Mesendoderm (in vitro differentiated cells): Measurements from ENCODE around the gene MGST3.

ENCODE experiments used
- DNase-seq: peaks from one replicate; pipeline ENCODE4 v3.0.0; 2013
- H2AK5ac ChIP-seq: 2 replicates; pipeline ENCODE4 v1.6.1; 2013; ENCODE audit warnings: low read length, inconsistent platforms
- H2BK120ac ChIP-seq: 2 replicates; pipeline ENCODE4 v1.6.1; 2013; ENCODE audit warnings: low read depth, mild to moderate bottlenecking, low read length, moderate library complexity, mixed read lengths
- H2BK15ac ChIP-seq: replicated peaks from 2 replicates; pipeline ENCODE4 v1.6.1; 2013; ENCODE audit warnings: low read depth, mild to moderate bottlenecking, moderate library complexity
- H2BK5ac ChIP-seq: 2 replicates; pipeline ENCODE4 v1.6.1; 2013; ENCODE audit warnings: low read length, inconsistent platforms
- H3K18ac ChIP-seq: 2 replicates; pipeline ENCODE4 v1.6.1; 2013; ENCODE audit warnings: mild to moderate bottlenecking, low read length, mixed read lengths
- H3K23ac ChIP-seq: one replicate; pipeline ENCODE4 v1.6.1; 2013; ENCODE audit warnings: low read length
- H3K27ac ChIP-seq: 2 replicates; pipeline ENCODE4 v1.5.1; 2013; ENCODE audit warnings: low read depth, mild to moderate bottlenecking, inconsistent platforms, low read length, moderate library complexity
- H3K27me3 ChIP-seq: 2 replicates; pipeline ENCODE4 v1.6.1; 2013; ENCODE audit warnings: low read length, control low read depth, mild to moderate bottlenecking, inconsistent platforms; ENCODE audit not compliant: insufficient read depth, poor library complexity
- H3K36me3 ChIP-seq: 2 replicates; pipeline ENCODE4 v1.6.1; 2013; ENCODE audit warnings: low read length, inconsistent platforms; ENCODE audit not compliant: control insufficient read depth, insufficient read depth
- H3K4ac ChIP-seq: one replicate; pipeline ENCODE4 v1.6.1; 2013; ENCODE audit warnings: low read depth, mild to moderate bottlenecking, low read length, moderate library complexity
- H3K4me1 ChIP-seq: 2 replicates; pipeline ENCODE4 v1.6.1; 2013; ENCODE audit warnings: low read depth, low read length, inconsistent platforms; ENCODE audit not compliant: control insufficient read depth
- H3K4me2 ChIP-seq: 2 replicates; pipeline ENCODE4 v1.6.1; 2013; ENCODE audit warnings: low read length
- H3K4me3 ChIP-seq: 2 replicates; pipeline ENCODE4 v1.5.1; 2013; ENCODE audit warnings: mild to moderate bottlenecking, low read length
- H3K56ac ChIP-seq: one replicate; pipeline ENCODE4 v1.6.1; 2013; ENCODE audit warnings: low read length
- H3K79me1 ChIP-seq: 2 replicates; pipeline ENCODE4 v1.6.1; 2013; ENCODE audit warnings: low read length, inconsistent platforms
- H3K79me2 ChIP-seq: 2 replicates; pipeline ENCODE4 v1.6.1; 2013; ENCODE audit warnings: mild to moderate bottlenecking, low read length; ENCODE audit not compliant: control insufficient read depth, insufficient read depth
- H3K9ac ChIP-seq: 2 replicates; pipeline ENCODE4 v1.6.1; 2013; ENCODE audit warnings: low read length, inconsistent platforms
- H4K5ac ChIP-seq: one replicate; pipeline ENCODE4 v1.6.1; 2013; ENCODE audit warnings: low read length
- H4K8ac ChIP-seq: one replicate; pipeline ENCODE4 v1.6.1; 2013; ENCODE audit warnings: low read depth, mild to moderate bottlenecking, control low read depth, low read length, moderate library complexity
- WGBS: extraction: QIAGEN DNeasy Blood & Tissue Kit; methylation state at CpG from one replicate; pipeline ENCODE4 v1.1.7; 2013; ENCODE audit warnings: low lambda C conversion rate, missing lambda C conversion rate; ENCODE audit not compliant: insufficient coverage; ENCODE audit errors: extremely low coverage; 5-methylcytosine and 5-hydroxymethylcytosine counted together

The MGST3 gene

GRCh38 chr1:165696625-165697100 lies 65.6 kb downstream of the MGST3 start:
- H2AK5ac ChIP-seq, result no peak overlapping the region
- DNase-seq, result no peak
- H3K4me2 ChIP-seq, result no peak overlapping the region
- no peak overlapping the region for H2BK120ac ChIP-seq
- peaks cover 7% of the 10 kb centered on the region for H3K79me2 ChIP-seq
- no peaks in the 10 kb centered on the region for H3K36me3 ChIP-seq
- no peak overlapping the region for H4K8ac ChIP-seq
- no CpG with 5 or more reads among the region's 2 CpGs for WGBS
- no peak overlapping the region for H2BK15ac ChIP-seq
- no peak overlapping the region for H3K4ac ChIP-seq
- no peaks in the 10 kb centered on the region for H3K4me1 ChIP-seq
- H3K56ac ChIP-seq, result peak overlapping the region; percentile 52
- H3K18ac ChIP-seq, result no peak overlapping the region
- H3K27ac ChIP-seq, result no peak overlapping the region
- H4K5ac ChIP-seq, result no peak overlapping the region
- H3K4me3 ChIP-seq, result no peak overlapping the region
- H3K9ac ChIP-seq, result peak overlapping the region; percentile 5
- H3K23ac ChIP-seq, result no peak overlapping the region
- H3K27me3 ChIP-seq, result no peaks in the 10 kb centered on the region
- H3K79me1 ChIP-seq, result no peaks in the 10 kb centered on the region
- H2BK5ac ChIP-seq, result no peak overlapping the region

- Histone ChIP-seq H3K79me2 (peaks cover 7% of the 10 kb centered on the region), H2BK120ac (no peak overlapping the region), H2BK15ac (no peak overlapping the region), H2AK5ac (no peak overlapping the region), H3K23ac (no peak overlapping the region), H3K4me2 (no peak overlapping the region), H2BK5ac (no peak overlapping the region), H3K18ac (no peak overlapping the region), H3K4ac (no peak overlapping the region), H3K4me1 (no peaks in the 10 kb centered on the region), H3K79me1 (no peaks in the 10 kb centered on the region), H3K56ac (peak overlapping the region; percentile 43), H3K27ac (no peak overlapping the region), H3K27me3 (no peaks in the 10 kb centered on the region), H4K5ac (no peak overlapping the region), H4K8ac (no peak overlapping the region), H3K9ac (peak overlapping the region; percentile 42), H3K36me3 (no peaks in the 10 kb centered on the region), H3K4me3 (peak overlapping the region; percentile 27)
- no peak for DNase-seq
- WGBS, result no CpG with 5 or more reads among the region's 8 CpGs
These were observed 66.5 kb downstream of the MGST3 start for GRCh38 chr1:165697491-165697880.

GRCh38 chr1:165697881-165698760 lies 67.1 kb downstream of the MGST3 start, which contains the start of gene ALDH9A1:
Gene ALDH9A1 (minus strand): TSS chr1:165698562. CDS start chr1:165698558, 4 bp downstream.
- Histone ChIP-seq H2BK120ac (no peak within 1 kb of the TSS), H3K27ac (peak within 1 kb of the TSS; percentile 32), H2BK5ac (no peak within 1 kb of the TSS), H3K4me3 (peak within 1 kb of the TSS; percentile 63), H3K36me3 (no peaks in the 10 kb centered on the region), H3K9ac (peak within 1 kb of the TSS; percentile 72), H2BK15ac (no peak within 1 kb of the TSS), H3K4me2 (peak within 1 kb of the TSS; percentile 29), H3K4me1 (no peaks in the 10 kb centered on the region), H4K5ac (no peak within 1 kb of the TSS), H3K4ac (peak within 1 kb of the TSS; percentile 5), H3K18ac (peak within 1 kb of the TSS; percentile 76), H3K79me1 (no peaks in the 10 kb centered on the region), H3K23ac (no peak within 1 kb of the TSS), H3K79me2 (peaks cover 7% of the 10 kb centered on the region), H2AK5ac (no peak within 1 kb of the TSS), H3K27me3 (no peaks in the 10 kb centered on the region), H4K8ac (no peak within 1 kb of the TSS), H3K56ac (peak within 1 kb of the TSS; percentile 88)
- peak; percentile 93 for DNase-seq
- WGBS, result no CpG with 5 or more reads among the region's 65 CpGs

GRCh38 chr1:165698761-165699052 lies 67.7 kb downstream of the MGST3 start:
- no peak overlapping the region for H2BK15ac ChIP-seq
- DNase-seq, result no peak
- no peak overlapping the region for H2AK5ac ChIP-seq
- peak overlapping the region; percentile 27 for H3K4me2 ChIP-seq
- peaks cover 7% of the 10 kb centered on the region for H3K79me2 ChIP-seq
- H3K23ac ChIP-seq, result no peak overlapping the region
- H2BK120ac ChIP-seq, result no peak overlapping the region
- H3K36me3 ChIP-seq, result no peaks in the 10 kb centered on the region
- WGBS, result no CpG with 5 or more reads among the region's 7 CpGs
- no peak overlapping the region for H2BK5ac ChIP-seq
- no peak overlapping the region for H4K8ac ChIP-seq
- no peak overlapping the region for H3K4ac ChIP-seq
- no peaks in the 10 kb centered on the region for H3K27me3 ChIP-seq
- H3K4me1 ChIP-seq, result no peaks in the 10 kb centered on the region
- peak overlapping the region; percentile 42 for H3K9ac ChIP-seq
- H3K27ac ChIP-seq, result peak overlapping the region; percentile 8
- no peak overlapping the region for H4K5ac ChIP-seq
- H3K79me1 ChIP-seq, result no peaks in the 10 kb centered on the region
- H3K4me3 ChIP-seq, result no peak overlapping the region
- peak overlapping the region; percentile 76 for H3K18ac ChIP-seq
- H3K56ac ChIP-seq, result peak overlapping the region; percentile 76

GRCh38 chr1:165699577-165699976 lies 68.5 kb downstream of the MGST3 start:
- no peak overlapping the region for H3K27ac ChIP-seq
- no peak overlapping the region for H2BK15ac ChIP-seq
- peaks cover 5% of the 10 kb centered on the region for H3K79me2 ChIP-seq
- DNase-seq, result no peak
- WGBS, result no CpG with 5 or more reads among the region's 3 CpGs
- H2BK5ac ChIP-seq, result no peak overlapping the region
- no peak overlapping the region for H4K8ac ChIP-seq
- H3K36me3 ChIP-seq, result no peaks in the 10 kb centered on the region
- H3K4ac ChIP-seq, result no peak overlapping the region
- H3K23ac ChIP-seq, result no peak overlapping the region
- no peak overlapping the region for H3K18ac ChIP-seq
- H3K56ac ChIP-seq, result no peak overlapping the region
- H3K9ac ChIP-seq, result no peak overlapping the region
- H2AK5ac ChIP-seq, result no peak overlapping the region
- H2BK120ac ChIP-seq, result no peak overlapping the region
- no peak overlapping the region for H4K5ac ChIP-seq
- H3K4me3 ChIP-seq, result no peak overlapping the region
- H3K79me1 ChIP-seq, result no peaks in the 10 kb centered on the region
- no peaks in the 10 kb centered on the region for H3K4me1 ChIP-seq
- H3K27me3 ChIP-seq, result no peaks in the 10 kb centered on the region
- no peak overlapping the region for H3K4me2 ChIP-seq
